GM12875 (cell line): ENCODE data around the gene GPR37.

Experiments used
- H3K4me3 ChIP-seq: one replicate; pipeline ENCODE4 v1.5.1; 2011; ENCODE audit warnings: low read depth, low read length, control low read depth
- TF ChIP-seq, protein P1 (sequence below): IDR thresholded peaks from 2 replicates; pipeline ENCODE4 v1.5.1; 2011; ENCODE audit warnings: low read depth, mild to moderate bottlenecking, control low read depth, inconsistent platforms, low read length, moderate library complexity, borderline replicate concordance; ENCODE audit not compliant: insufficient read depth

The GPR37 gene, protein sequence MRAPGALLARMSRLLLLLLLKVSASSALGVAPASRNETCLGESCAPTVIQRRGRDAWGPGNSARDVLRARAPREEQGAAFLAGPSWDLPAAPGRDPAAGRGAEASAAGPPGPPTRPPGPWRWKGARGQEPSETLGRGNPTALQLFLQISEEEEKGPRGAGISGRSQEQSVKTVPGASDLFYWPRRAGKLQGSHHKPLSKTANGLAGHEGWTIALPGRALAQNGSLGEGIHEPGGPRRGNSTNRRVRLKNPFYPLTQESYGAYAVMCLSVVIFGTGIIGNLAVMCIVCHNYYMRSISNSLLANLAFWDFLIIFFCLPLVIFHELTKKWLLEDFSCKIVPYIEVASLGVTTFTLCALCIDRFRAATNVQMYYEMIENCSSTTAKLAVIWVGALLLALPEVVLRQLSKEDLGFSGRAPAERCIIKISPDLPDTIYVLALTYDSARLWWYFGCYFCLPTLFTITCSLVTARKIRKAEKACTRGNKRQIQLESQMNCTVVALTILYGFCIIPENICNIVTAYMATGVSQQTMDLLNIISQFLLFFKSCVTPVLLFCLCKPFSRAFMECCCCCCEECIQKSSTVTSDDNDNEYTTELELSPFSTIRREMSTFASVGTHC

DNA sequence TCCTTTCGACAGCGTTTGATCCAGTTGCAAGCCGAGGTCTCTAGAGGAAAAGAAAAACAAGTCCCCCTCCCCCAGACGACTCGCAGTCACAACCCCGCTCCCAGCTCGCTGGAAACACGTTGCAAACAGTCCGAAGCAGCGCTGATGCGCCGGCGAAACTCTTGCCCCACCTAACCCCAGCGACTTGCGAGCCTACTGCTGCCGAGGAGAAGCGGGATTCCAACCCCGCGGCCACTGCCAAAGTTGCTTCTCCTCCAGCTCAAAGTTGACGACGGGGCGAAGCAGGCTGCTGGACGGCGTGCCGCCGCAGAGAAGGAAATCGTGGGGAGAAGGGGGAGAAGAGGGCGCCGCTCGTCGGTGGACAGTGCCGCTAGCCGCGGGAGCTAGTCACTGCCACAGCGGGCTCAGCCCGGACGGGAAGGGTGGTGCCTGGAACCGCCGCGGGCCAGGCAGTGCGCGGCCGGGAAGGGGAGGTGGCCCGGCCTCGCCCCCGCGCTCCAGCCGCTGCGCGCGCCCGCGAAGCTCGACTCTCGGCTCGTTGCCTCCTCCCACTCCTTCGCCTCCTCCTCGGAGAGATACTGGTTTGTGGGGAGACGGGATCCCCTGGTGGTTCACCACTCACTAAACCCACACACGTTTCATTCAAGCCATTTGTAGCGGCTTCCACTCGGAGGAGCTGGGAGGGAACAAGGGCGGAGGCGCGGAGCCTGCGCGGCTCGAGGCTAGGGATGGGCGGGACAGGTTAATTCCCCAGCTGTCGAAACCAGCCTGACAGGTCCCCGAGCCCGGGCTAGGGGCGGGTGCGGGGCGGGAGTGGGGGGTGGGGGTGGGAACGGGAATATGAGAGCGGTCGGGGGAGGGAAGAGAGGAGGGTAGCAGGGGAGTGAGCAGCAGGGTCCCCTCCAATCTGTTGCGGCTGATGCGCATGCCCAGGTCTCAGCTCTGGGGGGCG, at the start of gene GPR37:
Gene GPR37, minus strand, starts transcription at position 392 of the 952 bp plus-strand sequence. CDS start 816 bp downstream, outside the sequence.
- TF ChIP-seq, protein P1, sequence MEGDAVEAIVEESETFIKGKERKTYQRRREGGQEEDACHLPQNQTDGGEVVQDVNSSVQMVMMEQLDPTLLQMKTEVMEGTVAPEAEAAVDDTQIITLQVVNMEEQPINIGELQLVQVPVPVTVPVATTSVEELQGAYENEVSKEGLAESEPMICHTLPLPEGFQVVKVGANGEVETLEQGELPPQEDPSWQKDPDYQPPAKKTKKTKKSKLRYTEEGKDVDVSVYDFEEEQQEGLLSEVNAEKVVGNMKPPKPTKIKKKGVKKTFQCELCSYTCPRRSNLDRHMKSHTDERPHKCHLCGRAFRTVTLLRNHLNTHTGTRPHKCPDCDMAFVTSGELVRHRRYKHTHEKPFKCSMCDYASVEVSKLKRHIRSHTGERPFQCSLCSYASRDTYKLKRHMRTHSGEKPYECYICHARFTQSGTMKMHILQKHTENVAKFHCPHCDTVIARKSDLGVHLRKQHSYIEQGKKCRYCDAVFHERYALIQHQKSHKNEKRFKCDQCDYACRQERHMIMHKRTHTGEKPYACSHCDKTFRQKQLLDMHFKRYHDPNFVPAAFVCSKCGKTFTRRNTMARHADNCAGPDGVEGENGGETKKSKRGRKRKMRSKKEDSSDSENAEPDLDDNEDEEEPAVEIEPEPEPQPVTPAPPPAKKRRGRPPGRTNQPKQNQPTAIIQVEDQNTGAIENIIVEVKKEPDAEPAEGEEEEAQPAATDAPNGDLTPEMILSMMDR, result no peak
- H3K4me3 ChIP-seq, result peak within 1 kb of the TSS; percentile 19

DNA sequence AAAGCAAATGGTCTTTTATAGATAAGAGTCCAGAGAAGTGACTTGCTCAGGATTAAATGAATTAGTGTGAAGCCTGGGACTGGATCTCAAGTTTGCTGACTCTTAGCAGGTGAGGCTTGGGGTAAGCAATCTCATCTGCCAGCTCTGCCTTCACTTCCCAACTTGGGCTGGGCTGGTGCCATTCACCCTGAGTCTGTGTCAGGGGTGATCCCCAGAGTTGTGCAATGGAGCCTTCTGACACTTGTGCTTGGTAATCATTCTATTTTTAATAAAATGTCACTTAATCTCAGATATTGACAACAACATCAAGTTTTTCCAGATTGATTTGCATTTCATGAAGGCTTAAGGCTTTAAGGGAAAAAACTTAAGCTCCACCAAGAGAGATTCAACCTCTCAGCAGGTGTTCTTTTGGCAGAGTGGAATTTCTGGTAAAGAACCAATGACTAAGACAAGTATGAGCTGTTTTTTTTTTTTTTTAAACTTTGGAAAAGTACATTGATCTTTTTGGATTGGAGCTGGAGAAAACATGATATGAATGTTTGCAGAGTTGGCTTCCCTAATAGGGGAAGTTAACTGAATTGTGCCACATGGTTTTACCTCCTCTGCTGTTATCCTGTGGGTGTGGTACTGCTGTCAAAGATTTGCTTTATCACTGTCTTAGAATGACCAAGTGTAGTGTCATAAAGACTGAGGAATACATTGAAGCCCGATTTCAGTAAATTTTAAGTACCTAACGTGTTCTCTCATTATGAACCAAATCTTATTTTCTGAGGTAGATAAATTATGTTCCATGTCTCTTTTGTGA, 48.6 kb upstream of the GPR37 start:
- TF ChIP-seq, protein P1, result no peak
- H3K4me3 ChIP-seq, result no peak overlapping the region

DNA sequence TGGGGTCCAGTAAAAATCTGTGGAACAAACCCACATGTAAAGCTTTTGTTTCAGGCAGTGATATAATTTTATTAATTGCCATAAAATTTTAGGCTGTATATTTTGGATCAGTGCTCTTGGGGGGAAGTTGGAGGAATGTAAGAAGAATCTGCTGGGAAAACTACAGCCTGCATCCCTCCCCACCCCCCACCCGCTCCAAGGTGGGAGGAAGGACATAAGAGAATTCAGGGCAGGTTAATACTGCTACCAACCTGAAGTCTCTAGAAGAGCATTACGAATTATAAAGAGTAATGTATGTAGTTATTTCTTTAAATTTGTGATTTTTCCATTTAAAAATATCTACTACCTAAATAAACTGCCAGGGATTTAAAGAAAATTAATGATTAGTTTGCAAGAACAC, 47.2 kb upstream of the GPR37 start:
- TF ChIP-seq, protein P1, result no peak

GRCh38 chr7:124811341-124811740, 45.7 kb upstream of the GPR37 start:
- H3K4me3 ChIP-seq, result no peak overlapping the region
- TF ChIP-seq, protein P1, result no peak

More for the DNA sequence above, 47.2 kb upstream of the GPR37 start:
- no peak overlapping the region for H3K4me3 ChIP-seq

- no peak overlapping the region for H3K4me3 ChIP-seq
- TF ChIP-seq, protein P1, result no peak
Observed at GRCh38 chr7:124810605-124811004, 45.0 kb upstream of the GPR37 start.

- TF ChIP-seq, protein P1, result no peak
Observed at GRCh38 chr7:124808206-124808605, 42.6 kb upstream of the GPR37 start.

More at GRCh38 chr7:124808206-124808605, 42.6 kb upstream of the GPR37 start:
- H3K4me3 ChIP-seq, result no peak overlapping the region
